HG03060 (cell line): ENCODE measurements around the gene PPP6R1.

Source experiments
- ATAC-seq: cut with Tn5 transposase; IDR thresholded peaks from one replicate; pipeline ENCODE4 v1.9.1; 2021; ENCODE audit warnings: low read depth, moderate number of reproducible peaks; ENCODE audit not compliant: unreplicated experiment

Gene PPP6R1

DNA sequence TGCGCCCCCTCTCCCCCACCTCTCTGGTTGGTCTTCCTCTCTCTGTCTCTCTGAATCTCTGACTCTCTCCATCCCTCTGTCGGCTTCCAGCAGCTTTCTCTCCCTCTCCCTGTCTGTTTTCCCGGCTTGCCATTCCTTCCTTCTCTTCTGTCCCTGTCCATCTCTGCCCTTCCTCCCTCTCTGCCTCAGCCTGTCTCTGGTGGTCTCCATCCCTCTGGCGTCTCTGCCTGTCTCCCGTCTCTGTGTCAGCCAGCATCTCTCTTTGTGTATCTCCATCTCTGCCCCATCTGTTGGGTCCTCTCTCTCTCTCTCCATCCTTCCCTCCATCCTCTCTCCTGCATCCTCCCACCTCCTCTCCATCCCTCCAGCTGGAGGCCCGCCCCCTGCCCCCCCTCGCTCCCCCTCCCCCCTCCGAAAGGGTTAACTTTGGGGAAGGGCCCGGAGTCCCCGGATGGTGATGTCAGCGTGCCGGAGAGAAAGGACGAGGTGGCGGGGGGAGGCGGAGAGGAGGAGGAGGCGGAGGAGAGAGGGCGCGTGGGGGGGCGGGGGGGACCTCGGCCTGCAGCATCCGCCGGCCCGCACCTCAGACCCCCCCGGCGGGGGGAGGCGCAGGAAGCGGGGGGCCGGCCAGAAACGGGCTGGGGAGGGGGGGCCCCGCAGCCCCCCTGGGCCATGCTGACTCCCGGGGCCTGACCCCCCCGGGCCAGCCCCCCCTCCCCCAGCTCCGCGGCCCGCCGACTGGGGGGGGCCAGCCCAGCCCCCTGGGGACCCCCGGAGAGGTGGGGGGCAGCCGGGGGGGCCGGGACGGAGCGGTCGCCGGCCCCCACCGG lies 24.9 kb upstream of the PPP6R1 start, which contains the start of gene BRSK1:
BRSK1 (plus strand) TSS at position 450 of the 830 bp plus-strand sequence. CDS start 446 bp downstream, outside the sequence.
- ATAC-seq = no peak

GRCh38 chr19:55279770-55280643 lies 21.2 kb upstream of the PPP6R1 start, which contains the start of gene HSPBP1:
TSS of gene HSPBP1 (minus strand) at chr19:55280110. CDS start at chr19:55279608, 502 bp downstream.
- peak; percentile 41 for ATAC-seq

- no peak for ATAC-seq
Measured at GRCh38 chr19:55279340-55279739, 20.5 kb upstream of the PPP6R1 start.

- no peak for ATAC-seq
Measured at GRCh38 chr19:55278391-55279135, 19.7 kb upstream of the PPP6R1 start.

DNA sequence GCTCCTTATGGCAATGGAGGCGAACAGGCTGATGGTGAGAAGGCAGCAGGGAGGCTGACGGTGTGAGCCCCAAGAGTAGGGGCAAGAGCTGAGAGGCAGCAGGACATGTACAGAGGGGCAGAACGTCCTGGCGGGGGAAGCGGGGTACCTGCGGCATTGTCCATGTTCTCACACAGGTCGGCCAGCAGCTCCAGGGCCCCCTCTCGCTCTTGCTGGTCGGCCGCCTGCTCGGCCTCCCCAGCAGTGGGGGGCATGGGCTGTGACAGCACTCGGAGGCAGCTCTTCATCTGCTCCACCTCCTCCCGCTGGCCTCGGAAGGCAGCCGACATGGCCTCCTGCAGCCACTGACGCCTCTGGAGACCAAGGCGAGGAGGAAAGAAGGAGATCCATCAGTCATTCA lies 18.7 kb upstream of the PPP6R1 start:
- ATAC-seq = no peak

- peak; percentile 12 for ATAC-seq
Measured at GRCh38 chr19:55276720-55277430, 18.1 kb upstream of the PPP6R1 start.

GRCh38 chr19:55275851-55276719 lies 17.3 kb upstream of the PPP6R1 start:
- ATAC-seq = peak; percentile 40

DNA sequence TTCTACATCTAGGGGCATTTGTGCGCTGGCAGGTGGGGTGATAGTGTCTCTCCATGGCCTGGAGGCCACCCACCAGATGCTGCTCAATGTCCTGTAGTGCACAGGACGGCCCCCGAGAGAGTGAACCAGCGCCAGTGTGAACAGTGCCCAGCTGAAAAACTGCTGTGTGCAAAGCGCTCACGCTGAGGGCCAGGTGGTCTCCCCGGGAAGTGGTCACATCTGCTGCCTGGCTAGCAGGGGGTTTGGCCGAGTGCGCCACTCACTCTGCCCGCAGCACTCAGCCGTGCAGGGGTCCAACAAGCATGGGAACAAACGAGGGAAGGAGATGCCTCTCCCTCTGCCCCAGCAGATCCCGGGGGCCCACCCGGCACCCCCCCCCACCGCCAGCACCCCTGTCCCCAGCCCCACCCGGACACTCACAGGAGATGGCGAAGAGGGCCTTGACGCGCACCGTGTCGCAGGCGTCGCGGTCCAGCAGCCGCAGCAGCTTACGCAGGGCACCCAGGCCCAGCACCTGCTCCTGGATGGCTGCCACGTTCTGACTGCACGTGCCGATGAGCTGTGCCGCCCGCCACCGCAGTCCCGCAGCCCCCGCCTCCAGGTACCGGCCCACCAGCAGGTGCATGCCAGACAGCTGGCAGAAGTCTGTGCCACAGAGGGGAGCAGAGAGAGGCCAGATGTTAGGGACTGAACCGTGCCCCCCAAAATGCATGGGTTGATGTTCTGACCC lies 15.3 kb upstream of the PPP6R1 start:
- no peak for ATAC-seq

DNA sequence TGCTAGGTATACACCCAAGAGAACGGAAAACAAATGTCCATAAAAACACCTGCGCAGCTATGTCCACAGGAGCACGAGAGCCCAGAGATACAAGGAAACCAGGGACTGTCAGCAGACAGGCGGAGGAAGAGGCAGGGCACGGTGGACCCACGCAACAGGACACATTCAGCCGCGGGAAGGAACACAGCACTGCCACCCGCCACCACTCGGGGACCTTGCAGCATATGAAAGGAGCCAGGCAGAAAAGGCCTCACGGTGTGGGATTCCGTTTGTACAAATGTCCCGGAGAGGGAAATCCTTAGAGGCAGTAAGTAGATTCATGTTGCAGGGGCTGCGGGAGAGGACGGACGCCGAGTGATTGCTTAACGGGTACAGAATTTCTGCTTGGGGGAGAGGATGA lies 13.3 kb upstream of the PPP6R1 start:
- ATAC-seq = no peak

GRCh38 chr19:55270172-55270942 lies 11.5 kb upstream of the PPP6R1 start:
- ATAC-seq = no peak

DNA sequence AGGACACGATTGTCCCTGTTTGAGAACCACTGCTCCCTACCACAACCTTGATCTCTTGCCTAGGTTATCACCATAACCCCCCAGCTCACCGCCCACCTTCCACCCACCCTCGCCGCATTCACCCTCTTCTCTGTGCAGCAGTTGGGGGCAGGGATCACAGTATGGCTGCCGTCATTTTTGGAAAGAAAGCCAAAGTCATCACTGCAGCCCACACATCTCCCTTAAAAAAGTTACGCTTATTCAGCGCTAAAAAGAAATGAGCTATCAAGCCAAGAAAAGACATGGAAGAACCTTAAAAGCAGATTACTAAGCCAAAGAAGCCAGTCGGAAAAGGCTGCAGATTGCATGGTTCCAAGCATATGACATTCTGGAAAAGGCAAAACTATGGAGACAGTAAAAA lies 10.5 kb upstream of the PPP6R1 start:
- no peak for ATAC-seq

DNA sequence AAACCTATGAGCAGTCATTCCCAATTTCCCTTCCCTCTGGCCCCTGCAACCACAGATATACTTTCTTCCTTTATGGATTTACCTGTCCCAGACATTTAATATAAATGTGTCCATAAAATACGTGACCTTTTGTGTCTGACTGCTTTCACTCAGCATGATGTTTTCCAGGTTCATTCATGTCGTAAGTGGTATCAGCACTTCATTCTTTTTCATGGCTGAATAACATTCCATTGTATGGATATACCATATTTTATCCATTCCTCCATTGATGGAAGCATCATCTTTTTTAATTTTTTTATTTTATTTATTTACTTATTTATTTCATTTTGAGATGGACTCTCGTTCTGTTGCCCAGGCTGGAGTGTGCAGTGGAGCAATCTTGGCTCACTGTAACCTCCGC lies 8.0 kb upstream of the PPP6R1 start:
- ATAC-seq = no peak

GRCh38 chr19:55266404-55266803 lies 7.6 kb upstream of the PPP6R1 start:
- no peak for ATAC-seq

DNA sequence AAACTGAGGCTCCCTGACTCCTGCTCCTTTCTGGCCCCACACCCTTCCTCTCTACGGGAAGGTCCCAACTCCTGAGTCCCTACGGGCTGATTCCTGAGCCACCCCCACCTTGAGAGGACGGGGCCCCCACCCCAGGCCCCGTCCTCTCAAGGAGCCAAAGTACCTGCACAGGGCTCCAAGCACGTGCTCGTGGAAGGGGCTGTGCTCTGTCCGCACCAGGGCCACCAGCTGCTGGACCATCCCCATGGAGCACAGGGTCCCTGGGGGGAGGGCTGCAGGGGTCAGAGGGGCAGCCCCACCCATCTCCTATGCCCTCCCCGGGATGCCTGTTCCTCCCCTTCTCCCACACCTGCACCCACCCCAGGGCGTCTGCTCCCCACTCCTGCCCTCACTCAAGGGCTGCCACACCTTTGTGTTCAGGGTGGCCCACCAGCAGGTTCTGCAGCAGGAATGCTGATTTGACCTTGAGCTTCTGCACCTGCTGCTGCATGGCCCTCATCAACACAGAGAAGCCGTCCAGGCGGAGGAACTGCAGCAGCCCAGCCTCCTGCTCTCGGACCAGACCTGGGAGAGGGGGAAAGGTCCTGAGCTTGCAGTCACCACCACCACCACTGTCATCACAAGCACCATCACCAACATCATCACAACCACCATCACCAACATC lies 7.0 kb upstream of the PPP6R1 start:
- no peak for ATAC-seq

DNA sequence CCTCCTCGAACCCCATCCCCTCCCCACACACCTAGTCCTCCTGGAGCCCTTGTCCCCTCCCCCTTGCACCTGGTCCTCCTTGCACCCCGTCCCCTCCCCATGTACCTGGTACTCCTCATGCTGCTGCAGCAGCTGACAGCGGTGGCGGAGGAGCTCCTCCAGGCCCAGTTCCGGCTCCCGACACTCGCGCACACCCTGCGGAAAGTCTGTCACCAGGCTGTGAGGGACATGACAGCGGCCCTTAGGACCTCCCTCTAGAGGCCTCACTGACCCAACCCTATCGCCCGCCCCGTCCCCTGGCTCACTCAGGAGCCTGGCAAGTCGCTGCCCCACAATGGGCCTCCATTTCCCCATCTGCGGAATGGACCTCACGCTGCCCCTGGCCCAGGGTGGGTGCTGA lies 6.4 kb upstream of the PPP6R1 start:
- ATAC-seq = no peak

DNA sequence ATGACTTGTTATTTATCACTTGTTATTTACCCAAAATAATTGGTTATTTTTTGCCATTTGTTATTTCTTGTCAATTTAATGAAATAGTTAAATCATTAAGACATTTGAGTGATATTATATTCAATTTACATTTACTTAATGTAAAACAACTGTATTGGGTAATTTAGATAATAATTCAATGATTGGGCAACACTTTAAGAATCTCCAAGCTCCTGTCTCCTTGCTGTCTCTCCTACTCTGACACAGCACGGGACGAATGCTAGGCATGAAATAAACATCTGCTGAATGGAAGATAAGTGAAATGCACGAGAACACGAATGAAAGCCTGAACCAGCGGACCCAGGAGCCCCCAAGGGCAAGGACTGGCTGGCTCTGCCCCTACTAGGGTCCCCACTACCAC lies 5.7 kb upstream of the PPP6R1 start:
- no peak for ATAC-seq

- ATAC-seq = no peak
Measured at GRCh38 chr19:55262359-55262758, 3.5 kb upstream of the PPP6R1 start.
